K562 treated with DMSO at 1 percent for 12 hours (cell line): ENCODE data around the gene SLC12A9. TPM values are rescaled to one million over a fixed set of nuclear protein-coding genes. Genes with fewer than 3 reads are reported as not detected.

Experiments used
- total RNA-seq: library from RNA; unstranded; fragments of 300-600 nt; gene quantifications from 2 replicates; pipeline ENCODE4 v1.2.3, GENCODE V29; 2022; ENCODE audit not compliant: insufficient read depth

The SLC12A9 gene, protein sequence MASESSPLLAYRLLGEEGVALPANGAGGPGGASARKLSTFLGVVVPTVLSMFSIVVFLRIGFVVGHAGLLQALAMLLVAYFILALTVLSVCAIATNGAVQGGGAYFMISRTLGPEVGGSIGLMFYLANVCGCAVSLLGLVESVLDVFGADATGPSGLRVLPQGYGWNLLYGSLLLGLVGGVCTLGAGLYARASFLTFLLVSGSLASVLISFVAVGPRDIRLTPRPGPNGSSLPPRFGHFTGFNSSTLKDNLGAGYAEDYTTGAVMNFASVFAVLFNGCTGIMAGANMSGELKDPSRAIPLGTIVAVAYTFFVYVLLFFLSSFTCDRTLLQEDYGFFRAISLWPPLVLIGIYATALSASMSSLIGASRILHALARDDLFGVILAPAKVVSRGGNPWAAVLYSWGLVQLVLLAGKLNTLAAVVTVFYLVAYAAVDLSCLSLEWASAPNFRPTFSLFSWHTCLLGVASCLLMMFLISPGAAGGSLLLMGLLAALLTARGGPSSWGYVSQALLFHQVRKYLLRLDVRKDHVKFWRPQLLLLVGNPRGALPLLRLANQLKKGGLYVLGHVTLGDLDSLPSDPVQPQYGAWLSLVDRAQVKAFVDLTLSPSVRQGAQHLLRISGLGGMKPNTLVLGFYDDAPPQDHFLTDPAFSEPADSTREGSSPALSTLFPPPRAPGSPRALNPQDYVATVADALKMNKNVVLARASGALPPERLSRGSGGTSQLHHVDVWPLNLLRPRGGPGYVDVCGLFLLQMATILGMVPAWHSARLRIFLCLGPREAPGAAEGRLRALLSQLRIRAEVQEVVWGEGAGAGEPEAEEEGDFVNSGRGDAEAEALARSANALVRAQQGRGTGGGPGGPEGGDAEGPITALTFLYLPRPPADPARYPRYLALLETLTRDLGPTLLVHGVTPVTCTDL
- total RNA-seq = 11.1 and 18.6 TPM in 2 replicates

DNA sequence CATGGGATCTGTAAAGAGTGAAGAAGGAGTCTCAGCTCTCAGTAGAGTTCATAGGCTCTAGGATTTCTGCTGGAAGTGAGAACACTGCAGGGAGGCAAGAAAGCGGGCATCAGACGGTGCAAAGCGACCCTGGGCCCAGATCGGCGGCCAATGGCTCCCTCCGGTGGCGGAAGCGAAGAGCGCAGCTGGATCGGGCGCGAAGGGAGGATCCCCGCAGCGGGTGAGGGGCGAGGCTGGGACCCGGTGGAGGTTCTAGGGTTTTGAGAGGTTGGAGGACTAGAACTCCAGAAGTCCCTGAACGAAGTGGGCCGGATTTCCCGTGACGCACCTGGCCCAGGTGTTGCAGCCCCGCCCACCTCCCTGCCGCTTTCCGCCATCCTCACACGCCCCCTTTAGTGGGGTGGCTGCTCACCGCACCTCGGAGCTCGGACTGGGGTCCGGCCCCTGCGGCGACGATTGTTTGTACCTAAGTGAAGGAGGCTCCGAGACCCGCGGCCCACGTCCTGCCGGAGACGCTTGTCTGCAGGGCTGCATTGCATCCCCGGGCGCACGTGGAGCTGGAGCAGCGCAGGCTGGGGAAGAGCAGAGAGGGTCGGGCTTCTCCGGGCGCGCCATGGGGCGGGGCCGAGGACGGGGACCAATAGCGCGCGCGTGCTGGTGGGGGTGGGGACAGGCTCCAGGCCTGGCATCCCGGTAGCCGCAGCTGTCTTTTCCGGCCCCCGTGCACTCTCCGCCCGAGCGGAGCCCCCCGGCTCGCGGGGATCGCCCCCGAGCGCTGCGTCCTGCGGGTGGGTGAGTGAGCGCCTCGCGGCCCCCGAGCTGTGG is at the start of gene SLC12A9:
SLC12A9 (plus strand) TSS at position 666 of the 825 bp plus-strand sequence. CDS start 1,485 bp downstream, outside the sequence.

DNA sequence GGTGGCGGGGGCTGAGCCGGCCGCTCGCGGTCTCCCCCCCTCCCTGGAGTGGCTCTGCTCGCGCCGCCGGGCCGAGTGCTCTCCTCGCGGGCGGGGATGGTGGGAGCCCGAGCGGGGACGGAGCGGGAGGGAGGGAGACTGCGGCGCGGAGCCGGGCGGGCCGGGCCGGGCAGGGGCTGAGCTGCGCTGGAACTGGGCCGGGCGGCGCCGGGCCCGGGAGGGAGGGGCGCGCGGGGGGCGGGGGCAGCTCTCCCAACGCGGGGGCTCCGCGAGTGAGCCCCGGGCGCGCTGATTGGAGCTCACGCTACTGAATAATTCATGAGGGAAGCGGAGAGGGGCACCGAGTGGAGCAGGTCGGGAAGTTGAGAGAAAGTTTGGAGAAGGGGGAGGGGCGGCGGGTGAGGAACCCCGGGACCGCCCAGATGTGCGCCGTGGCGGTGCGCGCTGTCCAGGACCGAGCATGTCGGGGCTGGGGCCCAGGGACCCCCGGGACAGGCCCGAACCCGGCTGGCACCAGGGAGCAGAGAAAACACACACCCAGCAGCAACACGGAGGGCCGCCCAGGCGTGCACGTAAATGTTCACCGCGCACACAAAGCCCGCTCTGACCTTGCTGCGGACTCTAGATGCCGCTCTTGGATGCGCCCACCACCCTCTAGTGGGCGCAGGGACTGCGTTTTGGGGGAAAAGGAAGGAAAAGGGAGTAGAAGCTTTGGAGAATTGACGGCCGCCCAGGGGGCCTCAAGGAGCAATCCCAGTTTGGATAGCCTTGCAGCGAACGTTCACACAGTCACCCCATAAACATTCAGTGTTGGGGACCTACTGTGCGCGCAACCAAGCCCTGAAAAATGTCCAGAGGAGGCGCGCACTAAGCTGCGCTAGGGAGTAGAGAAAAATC is 24.9 kb upstream of the SLC12A9 start, which contains the start of gene EPHB4:
EPHB4 (minus strand) TSS at position 194 of the 897 bp plus-strand sequence. CDS start 493 bp downstream, outside the sequence.

DNA sequence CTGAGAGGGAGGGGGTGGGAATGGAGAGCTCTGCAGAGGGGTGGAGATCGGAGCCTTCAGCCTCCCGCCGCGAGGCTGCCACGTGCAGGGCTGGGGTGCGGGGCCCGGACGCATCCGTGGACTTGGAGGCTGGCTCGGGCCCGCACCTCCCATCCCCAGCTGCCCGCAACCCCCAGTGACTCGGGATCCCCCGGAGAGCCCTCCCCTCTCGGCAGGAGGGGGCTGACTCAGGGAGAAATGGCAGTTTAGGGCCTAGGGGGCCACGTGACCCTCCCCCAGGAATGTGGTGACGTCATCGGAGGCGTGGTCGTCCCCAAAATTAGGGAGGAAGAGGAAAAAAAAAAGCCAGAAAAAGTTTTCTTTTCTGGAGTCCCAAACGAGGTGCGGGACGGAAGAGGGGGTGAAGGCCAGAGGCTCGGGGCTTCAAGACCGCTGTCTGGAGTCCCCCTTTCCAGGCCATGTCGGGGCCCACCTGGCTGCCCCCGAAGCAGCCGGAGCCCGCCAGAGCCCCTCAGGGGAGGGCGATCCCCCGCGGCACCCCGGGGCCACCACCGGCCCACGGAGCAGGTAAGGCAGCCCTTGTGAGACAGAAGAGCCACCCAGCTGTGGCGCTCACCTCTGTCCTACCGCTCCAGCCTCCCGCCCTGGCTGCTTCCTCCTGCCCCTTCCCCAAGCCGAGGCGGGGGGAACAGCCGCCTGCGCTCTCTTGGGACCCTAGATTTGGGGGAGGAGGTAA is 14.7 kb downstream of the SLC12A9 start, which contains the start of gene TRIP6:
TRIP6 (plus strand) TSS at position 348 of the 736 bp plus-strand sequence; CDS start at position 459, 111 bp downstream.

GRCh38 chr7:100874577-100875355 is 22.3 kb downstream of the SLC12A9 start, which contains the start of gene SRRT:
SRRT (plus strand) TSS chr7:100875103; CDS start chr7:100875591, 488 bp downstream.

DNA sequence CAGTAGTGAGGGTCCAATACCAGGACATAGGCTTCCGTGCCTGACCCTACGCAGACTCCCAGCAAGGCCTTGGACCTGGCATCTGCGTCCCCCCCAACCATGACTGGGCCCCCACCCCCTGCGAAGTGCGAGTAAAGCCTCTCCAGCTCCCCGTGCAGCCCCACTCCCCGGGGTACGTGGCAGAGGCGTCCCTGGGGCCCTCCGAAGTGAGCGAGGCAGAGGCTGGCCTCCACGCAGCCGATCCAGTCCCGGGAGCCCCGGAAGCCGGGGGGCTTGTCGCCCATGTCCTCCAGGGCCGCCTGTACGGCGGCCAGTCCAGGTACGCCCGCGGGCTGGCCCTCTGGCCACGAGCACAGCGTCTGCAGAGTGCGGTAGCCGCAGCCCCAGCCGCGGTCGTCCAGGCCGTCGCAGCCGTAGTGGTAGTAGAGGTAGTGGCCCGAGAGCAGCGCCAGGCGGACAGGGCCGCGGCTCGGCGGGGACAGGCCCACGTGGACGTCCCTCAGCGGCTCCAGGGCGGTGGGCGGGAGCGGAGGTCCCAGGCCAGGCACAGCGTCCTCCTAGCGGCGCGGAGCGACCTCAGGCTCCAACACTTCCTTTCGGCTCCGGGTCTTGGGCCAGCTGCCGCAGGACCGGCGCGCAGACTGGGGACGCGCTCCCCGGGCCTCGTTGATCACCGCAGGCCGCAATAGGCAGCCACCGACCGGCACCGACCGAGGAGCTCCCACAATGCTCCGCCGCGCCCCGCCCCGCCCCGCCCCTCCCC is 36.7 kb downstream of the SLC12A9 start, which contains the start of gene UFSP1:
UFSP1 (minus strand) TSS at position 728 of the 763 bp plus-strand sequence; CDS start at position 284, 444 bp downstream.

DNA sequence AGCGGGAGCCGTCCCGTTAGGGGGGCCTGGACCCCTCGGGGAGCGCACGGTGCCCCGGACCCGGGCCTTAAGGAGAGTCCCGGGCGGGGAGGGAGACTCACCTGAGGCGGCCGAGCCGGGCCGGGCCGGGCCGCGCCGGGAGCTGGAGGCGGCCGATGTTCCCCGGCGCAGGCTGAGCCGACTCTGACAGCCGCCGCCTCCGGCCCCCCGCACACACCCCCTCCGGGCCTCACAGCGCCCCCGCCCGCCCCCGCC is 43.1 kb downstream of the SLC12A9 start, which contains the start of gene ACHE:
ACHE (minus strand) TSS at position 188 of the 255 bp plus-strand sequence. CDS start 1,656 bp downstream, outside the sequence.

Other genes starting within 250 kb of the SLC12A9 start
- gene MOSPD3, start 240.2 kb upstream of the SLC12A9 start, total RNA-seq = 40.9 and 41.5 TPM in 2 replicates
- gene TFR2, start 211.2 kb upstream of the SLC12A9 start, total RNA-seq = 47.9 and 70.0 TPM in 2 replicates
- not detected in 2 replicates for gene ACTL6B, start 196.3 kb upstream of the SLC12A9 start, total RNA-seq
- 568 and 655 TPM in 2 replicates for gene GNB2, start 179.0 kb upstream of the SLC12A9 start, total RNA-seq
- gene GIGYF1, start 158.5 kb upstream of the SLC12A9 start, total RNA-seq = 11.4 and 30.9 TPM in 2 replicates
- 82.2 and 128 TPM in 2 replicates for gene POP7, start 146.6 kb upstream of the SLC12A9 start, total RNA-seq
- not detected in 2 replicates for gene EPO, start 132.2 kb upstream of the SLC12A9 start, total RNA-seq
- gene ZAN, start 119.1 kb upstream of the SLC12A9 start, total RNA-seq = not detected in 2 replicates
- gene EPHB4, start 25.2 kb upstream of the SLC12A9 start, total RNA-seq = 29.2 and 45.9 TPM in 2 replicates
- gene TRIP6, start 14.7 kb downstream of the SLC12A9 start, total RNA-seq = 65.2 and 74.9 TPM in 2 replicates
- 81.0 and 147 TPM in 2 replicates for gene SRRT, start 22.4 kb downstream of the SLC12A9 start, total RNA-seq
- 1.4 TPM in 1 of 2 replicates, not detected in the other for gene UFSP1, start 37.0 kb downstream of the SLC12A9 start, total RNA-seq
- gene ACHE, start 43.2 kb downstream of the SLC12A9 start, total RNA-seq = 1.4 and 5.5 TPM in 2 replicates
- 0.74 TPM in 1 of 2 replicates, not detected in the other for gene MUC3A, start 96.8 kb downstream of the SLC12A9 start, total RNA-seq
- gene MUC12, start 116.9 kb downstream of the SLC12A9 start, total RNA-seq = not detected in 2 replicates
- not detected in 2 replicates for gene MUC17, start 167.4 kb downstream of the SLC12A9 start, total RNA-seq
- 12.0 and 25.1 TPM in 2 replicates for gene TRIM56, start 232.8 kb downstream of the SLC12A9 start, total RNA-seq